Measurements from ENCODE around the gene ANTXR2. TPM values are rescaled to one million over a fixed set of nuclear protein-coding genes. Genes with fewer than 3 reads are reported as not detected.

Gene ANTXR2
- total RNA-seq, 2 donors from 2014 or later, result 13.6 to 16.4 TPM

- H3K36me3 Mint-ChIP-seq (ENCODE audit: low read depth), result no peaks in the 10 kb centered on the region
- peaks cover 14% of the 10 kb centered on the region for H3K27me3 Mint-ChIP-seq (ENCODE audit: insufficient read depth)
- Histone ChIP-seq H3K4me1 (ENCODE audit: control insufficient read depth, insufficient read depth, low read length) (no peaks in the 10 kb centered on the region), H3K27me3 (ENCODE audit: control insufficient read depth, insufficient read depth, low read length, poor library complexity, severe bottlenecking) (peaks cover 5% of the 10 kb centered on the region), H3K36me3 (ENCODE audit: control insufficient read depth, insufficient read depth, low read length) (no peaks in the 10 kb centered on the region), H3K27ac (ENCODE audit: low read depth, low read length) (no peak overlapping the region), H3K9me3 (ENCODE audit: control insufficient read depth, low read length) (no peaks in the 10 kb centered on the region), H3K9ac (ENCODE audit: extremely low read depth, low read length, poor library complexity, severe bottlenecking) (no peak overlapping the region), H3K4me3 (ENCODE audit: low read length) (no peak overlapping the region)
- no peak for TF ChIP-seq CTCF (conservative IDR thresholded peaks at IDR 0.05)
- H3K9me3 Mint-ChIP-seq, result no peaks in the 10 kb centered on the region
- no peak for DNase-seq
- no peak overlapping the region for H3K27ac Mint-ChIP-seq
- WGBS, 2 experiments (ENCODE audit: insufficient coverage in 1 of 2, insufficient read length in 1 of 2), result 93% methylated on average over 2 of the region's 2 CpGs; no CpG with 5 or more reads in 1 of the 2 experiments
- no peak overlapping the region for H3K4me3 Mint-ChIP-seq
- H3K4me1 Mint-ChIP-seq, result peaks cover 2% of the 10 kb centered on the region
Measured at GRCh38 chr4:80091688-80092087, 18.7 kb upstream of the ANTXR2 start.

- Histone ChIP-seq H3K4me3 (ENCODE audit: low read length) (no peak overlapping the region), H3K4me1 (ENCODE audit: control insufficient read depth, insufficient read depth, low read length) (no peaks in the 10 kb centered on the region), H3K9ac (ENCODE audit: extremely low read depth, low read length, poor library complexity, severe bottlenecking) (no peak overlapping the region), H3K27ac (ENCODE audit: low read depth, low read length) (no peak overlapping the region), H3K9me3 (ENCODE audit: control insufficient read depth, low read length) (no peaks in the 10 kb centered on the region), H3K36me3 (ENCODE audit: control insufficient read depth, insufficient read depth, low read length) (no peaks in the 10 kb centered on the region), H3K27me3 (ENCODE audit: control insufficient read depth, insufficient read depth, low read length, poor library complexity, severe bottlenecking) (peaks cover 5% of the 10 kb centered on the region)
- Mint-ChIP-seq H3K36me3 (ENCODE audit: low read depth) (no peaks in the 10 kb centered on the region), H3K27ac (no peak overlapping the region), H3K4me1 (peaks cover 2% of the 10 kb centered on the region), H3K9me3 (no peaks in the 10 kb centered on the region), H3K27me3 (ENCODE audit: insufficient read depth) (peaks cover 17% of the 10 kb centered on the region), H3K4me3 (no peak overlapping the region)
- no peak for TF ChIP-seq CTCF (conservative IDR thresholded peaks at IDR 0.05)
- no peak for DNase-seq
- 90 to 92% methylated on average over 2 to 3 of the region's 3 CpGs for WGBS, 2 experiments (ENCODE audit: insufficient coverage in 1 of 2, insufficient read length in 1 of 2)
Measured at GRCh38 chr4:80091184-80091583, 18.2 kb upstream of the ANTXR2 start.

GRCh38 chr4:80090090-80090489 is 17.1 kb upstream of the ANTXR2 start:
- Histone ChIP-seq H3K4me3 (ENCODE audit: low read length) (no peak overlapping the region), H3K36me3 (ENCODE audit: control insufficient read depth, insufficient read depth, low read length) (no peaks in the 10 kb centered on the region), H3K4me1 (ENCODE audit: control insufficient read depth, insufficient read depth, low read length) (no peaks in the 10 kb centered on the region), H3K9me3 (ENCODE audit: control insufficient read depth, low read length) (no peaks in the 10 kb centered on the region), H3K27me3 (ENCODE audit: control insufficient read depth, insufficient read depth, low read length, poor library complexity, severe bottlenecking) (peaks cover 5% of the 10 kb centered on the region), H3K27ac (ENCODE audit: low read depth, low read length) (no peak overlapping the region), H3K9ac (ENCODE audit: extremely low read depth, low read length, poor library complexity, severe bottlenecking) (no peak overlapping the region)
- no peaks in the 10 kb centered on the region for H3K9me3 Mint-ChIP-seq
- H3K27ac Mint-ChIP-seq, result no peak overlapping the region
- no peaks in the 10 kb centered on the region for H3K36me3 Mint-ChIP-seq (ENCODE audit: low read depth)
- H3K4me1 Mint-ChIP-seq, result no peaks in the 10 kb centered on the region
- 89% methylated on average over 1 of the region's 1 CpG; no CpG with 5 or more reads in 1 of the 2 experiments for WGBS, 2 experiments (ENCODE audit: insufficient coverage in 1 of 2, insufficient read length in 1 of 2)
- H3K27me3 Mint-ChIP-seq (ENCODE audit: insufficient read depth), result peaks cover 17% of the 10 kb centered on the region
- no peak for TF ChIP-seq CTCF (conservative IDR thresholded peaks at IDR 0.05)
- no peak overlapping the region for H3K4me3 Mint-ChIP-seq
- no peak for DNase-seq

Data from endodermal cell (in vitro differentiated cells).